ENCODE data around the gene PCNX2. TPM values are rescaled to one million over a fixed set of nuclear protein-coding genes. Genes with fewer than 3 reads are reported as not detected.

The PCNX2 gene
- total RNA-seq, 1 donor from 2014 or later: 9.3 TPM

GRCh38 chr1:232954594-232955365 lies 340.7 kb downstream of the PCNX2 start:
- DNase-seq: no peak

DNA sequence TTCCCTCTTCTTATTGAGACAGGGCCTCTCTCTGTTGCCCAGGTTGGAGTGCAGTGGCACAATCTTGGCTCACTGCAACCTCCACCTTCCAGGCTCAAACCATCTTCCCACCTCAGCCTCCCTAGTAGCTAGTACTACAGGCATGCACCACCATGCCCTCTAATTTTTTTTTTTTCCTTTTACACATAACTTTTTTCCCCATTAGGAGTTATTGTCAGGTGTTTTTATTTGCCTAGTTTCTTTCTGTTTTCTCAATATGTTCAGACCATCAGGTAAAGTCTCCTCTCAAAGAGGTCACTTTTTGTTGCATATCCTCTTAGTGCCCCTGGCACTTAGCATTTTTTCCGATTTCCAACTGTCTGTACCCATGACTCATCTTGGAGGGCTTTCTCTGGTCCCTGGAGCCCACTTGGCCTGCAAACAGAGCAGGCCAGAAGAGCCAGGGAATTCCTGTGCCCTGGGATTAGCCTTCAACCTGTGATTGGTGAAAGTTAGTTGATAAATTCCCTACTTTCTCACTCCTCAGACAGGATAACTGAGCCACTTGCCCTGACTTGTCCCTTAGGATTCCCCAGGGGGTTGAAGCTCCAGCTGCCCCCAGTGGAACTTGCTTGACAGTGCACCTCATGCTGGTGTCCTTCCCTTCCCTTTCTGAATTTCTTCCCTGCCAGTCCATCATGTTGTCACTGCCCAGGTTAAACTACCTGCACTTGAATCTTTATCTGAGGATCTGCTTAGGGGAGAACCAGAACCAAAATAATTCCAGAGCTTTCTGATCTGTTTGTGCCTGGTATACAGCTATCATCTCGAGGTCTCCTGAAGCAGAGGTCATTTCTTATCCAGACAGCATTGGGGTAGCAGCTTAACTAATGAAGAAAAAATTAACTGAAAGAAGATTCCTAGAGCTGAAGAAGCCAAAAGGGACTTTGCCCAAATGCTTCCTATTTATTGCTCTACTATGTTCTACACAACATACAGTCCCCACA lies 342.7 kb downstream of the PCNX2 start:
- DNase-seq: no peak

GRCh38 chr1:232951605-232952004 lies 343.9 kb downstream of the PCNX2 start:
- DNase-seq: no peak

- no peak for DNase-seq
These were observed 344.3 kb downstream of the PCNX2 start for GRCh38 chr1:232951180-232951579.

GRCh38 chr1:232950197-232951176 lies 345.0 kb downstream of the PCNX2 start, which contains the start of gene NTPCR:
NTPCR (plus strand) TSS chr1:232950611; CDS start chr1:232950711, 100 bp downstream.
- DNase-seq: peak; percentile 85

GRCh38 chr1:232949636-232950196 lies 345.8 kb downstream of the PCNX2 start:
- no peak for DNase-seq

DNA sequence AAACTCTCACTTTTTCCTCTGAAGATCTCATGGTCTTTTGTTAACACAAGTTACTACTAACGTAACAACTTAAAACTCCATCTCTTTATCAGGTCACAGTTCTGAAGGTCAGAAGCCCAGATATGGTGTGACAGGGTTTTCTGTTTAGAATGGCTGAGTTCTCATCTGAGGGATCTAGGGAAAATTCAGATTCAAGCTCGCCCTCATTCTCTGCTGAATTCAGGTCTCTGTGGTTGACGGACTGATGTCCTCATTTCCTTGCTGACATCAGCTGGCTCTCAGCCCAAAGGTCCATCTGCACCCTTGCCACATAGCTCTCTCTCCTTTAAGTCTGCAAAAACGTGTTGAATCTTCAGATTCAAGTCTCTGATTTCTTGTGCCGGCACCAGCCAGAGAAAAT lies 351.2 kb downstream of the PCNX2 start:
- no peak for DNase-seq

DNA sequence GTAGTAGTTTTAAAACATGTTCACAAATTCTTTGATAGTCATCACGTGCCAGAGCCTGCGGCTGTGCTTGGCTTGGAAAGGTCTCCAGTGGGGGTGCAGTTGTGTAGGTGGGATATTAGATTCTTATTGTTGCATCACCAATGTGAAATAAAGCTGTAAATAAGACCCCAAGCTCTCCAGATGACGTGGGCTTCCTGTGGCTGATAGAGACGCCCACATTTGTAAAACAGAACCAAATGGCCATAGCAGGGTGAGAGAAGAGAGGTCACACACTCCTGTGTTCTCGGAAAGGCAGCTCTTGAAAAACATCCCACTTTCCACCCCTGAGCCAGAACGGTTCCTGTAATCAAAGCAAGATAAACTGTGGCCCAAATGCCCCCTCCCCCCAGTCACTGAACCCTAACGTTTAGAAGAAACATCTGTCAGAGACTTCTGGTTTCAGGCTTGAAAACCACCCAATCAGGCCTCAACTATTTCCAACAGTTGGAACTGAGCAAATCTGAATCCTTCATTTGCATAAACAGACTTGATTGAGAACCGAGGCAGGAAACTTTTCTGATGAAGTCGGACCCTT lies 351.8 kb downstream of the PCNX2 start:
- DNase-seq: no peak

DNA sequence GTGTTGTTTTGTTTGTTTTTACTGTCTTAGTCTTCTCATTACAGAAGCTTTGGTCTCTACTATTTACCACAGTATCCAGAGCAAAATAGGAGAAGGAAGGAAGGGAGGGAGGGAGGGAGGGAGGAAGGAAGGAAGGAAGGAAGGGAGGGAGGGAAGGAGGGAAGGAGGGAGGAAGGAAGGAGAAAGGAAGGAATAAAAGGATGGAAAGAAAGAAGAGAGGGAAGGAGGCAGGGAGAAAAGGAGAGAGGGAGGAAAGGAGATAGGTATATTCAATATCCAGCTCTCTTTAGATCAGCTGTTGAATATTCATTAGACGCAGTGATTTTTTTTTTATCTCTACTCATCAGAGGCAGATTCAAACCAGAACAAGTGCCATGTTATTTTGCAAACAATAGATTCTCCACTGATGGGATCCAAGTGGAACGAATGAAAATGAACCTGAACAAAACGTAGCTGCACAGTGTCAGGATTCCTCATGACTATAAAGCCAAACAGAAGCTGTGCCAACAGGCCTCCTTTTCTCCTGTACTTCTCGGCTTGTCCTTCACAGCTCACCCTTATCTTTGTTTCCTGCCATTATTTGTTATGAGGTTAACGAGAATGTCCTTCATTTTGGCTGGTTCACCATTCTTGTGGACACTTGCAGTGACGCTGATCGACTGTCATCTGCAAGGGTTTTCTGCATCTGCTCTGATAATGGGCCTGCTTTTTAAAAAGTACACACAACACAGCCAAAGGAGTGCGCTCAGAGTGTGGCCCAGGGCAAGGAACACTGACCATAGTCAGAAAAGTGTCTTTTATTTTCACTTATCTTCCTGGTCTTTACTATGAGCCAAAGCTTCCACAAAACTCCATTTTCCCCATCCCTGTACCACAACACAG lies 352.9 kb downstream of the PCNX2 start:
- no peak for DNase-seq

GRCh38 chr1:232940262-232940661 lies 355.3 kb downstream of the PCNX2 start:
- no peak for DNase-seq

DNA sequence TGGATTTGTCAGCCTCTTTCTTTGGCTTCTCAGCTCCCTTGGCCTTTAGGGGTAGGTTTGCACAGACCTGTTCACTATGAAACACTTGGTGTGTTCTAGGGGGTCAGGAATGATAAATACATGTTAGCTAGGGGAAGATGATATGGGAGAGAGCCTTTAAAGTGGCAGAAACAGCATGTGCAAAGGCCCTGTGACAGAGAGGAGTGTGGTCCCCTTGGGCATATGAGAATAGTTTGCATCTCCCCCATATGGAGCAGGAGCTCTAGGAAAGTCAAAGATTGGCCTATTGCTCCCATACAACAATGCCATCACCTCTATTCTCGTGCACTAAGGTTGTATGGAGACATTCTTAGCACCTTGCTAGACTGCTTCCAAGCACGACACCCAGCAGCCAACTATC lies 355.8 kb downstream of the PCNX2 start:
- no peak for DNase-seq

DNA sequence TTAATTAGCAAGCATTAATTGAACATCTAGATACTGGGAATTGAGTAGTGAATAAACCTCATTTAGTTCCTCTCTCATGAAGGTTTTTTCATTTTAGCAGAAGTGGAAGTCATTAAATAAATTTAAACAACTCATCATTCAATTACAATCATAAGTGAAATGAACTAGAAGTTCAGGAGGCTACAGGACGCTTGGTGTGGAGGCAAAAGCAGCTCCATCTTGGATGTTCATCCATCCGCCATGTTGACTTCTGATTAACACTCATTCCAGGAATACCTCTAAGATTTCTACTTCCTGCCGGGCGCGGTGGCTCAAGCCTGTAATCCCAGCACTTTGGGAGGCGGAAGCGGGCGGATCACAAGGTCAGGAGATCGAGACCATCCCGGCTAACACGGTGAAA lies 356.6 kb downstream of the PCNX2 start:
- DNase-seq: no peak

DNA sequence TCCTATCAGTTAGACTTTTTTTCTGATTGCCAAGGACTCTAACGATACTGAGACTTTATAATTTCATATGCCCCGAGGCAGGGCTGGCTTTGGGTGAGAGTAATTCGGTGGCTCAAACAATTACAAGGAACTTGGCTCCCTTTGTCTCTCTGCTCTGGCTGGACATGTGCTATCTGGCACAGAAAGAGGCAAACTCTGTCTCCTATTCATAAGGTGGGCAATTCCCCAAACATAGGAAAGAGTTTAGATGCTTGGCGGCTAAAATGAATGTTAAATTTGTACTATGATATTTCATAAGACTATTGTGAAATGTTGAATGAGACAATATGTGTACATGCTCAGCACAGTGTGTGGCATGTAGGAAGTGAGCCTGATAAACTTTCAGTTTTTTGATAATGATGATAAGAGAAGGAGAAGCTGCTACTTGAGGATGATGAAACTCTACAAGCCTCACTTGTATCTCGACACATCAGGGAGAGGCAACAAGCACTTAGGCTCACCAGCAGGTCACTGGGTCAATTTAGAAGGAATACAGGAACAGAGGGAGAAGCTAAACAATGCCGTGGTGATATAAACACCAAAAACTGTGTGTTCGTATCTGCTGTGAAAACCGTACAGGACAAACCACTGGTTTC lies 357.7 kb downstream of the PCNX2 start:
- peak; percentile 26 for DNase-seq

DNA sequence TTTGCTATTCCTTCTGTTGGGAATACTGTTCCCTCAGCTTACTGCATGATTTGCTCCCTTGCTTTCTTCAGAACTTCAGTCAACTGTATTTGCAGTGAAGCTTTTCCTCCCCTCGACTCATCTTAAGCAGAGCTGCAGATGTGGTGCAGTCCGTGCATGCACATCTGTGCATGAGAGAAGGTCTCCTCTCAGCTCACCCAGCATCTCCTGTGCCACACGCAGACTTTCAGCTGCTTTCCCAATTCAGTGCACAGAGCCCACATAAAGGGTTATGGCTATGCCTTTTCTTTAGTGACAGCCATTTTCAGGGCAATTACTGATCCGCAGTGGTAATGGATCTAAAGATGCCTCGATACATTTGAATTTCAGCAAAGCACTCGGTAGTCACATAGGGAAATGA lies 358.6 kb downstream of the PCNX2 start:
- no peak for DNase-seq

Other genes with a start within 250 kb of the PCNX2 start
- 1.5 TPM for gene MAP3K21, start 32.0 kb upstream of the PCNX2 start, total RNA-seq